Adipocyte (in vitro differentiated cells): ENCODE data around the gene MYO10.
"Not testable (repeated sequence)": the region's sequence is repeated elsewhere in the genome, so short reads cannot be mapped to it uniquely, and the experiment has no call there.

ENCODE experiments used
- DNase-seq: peaks from one replicate; pipeline ENCODE4 v3.0.0-alpha.2; 2015; ENCODE audit warnings: low read depth
- H3K27me3 ChIP-seq: replicated peaks from 2 replicates; pipeline ENCODE4 v1.7.0; 2013; ENCODE audit warnings: mild to moderate bottlenecking, low read length, moderate library complexity; ENCODE audit not compliant: control insufficient read depth, insufficient read depth
- H3K36me3 ChIP-seq: 2 replicates; pipeline ENCODE4 v1.7.0; 2013; ENCODE audit warnings: low read length, mild to moderate bottlenecking, moderate library complexity; ENCODE audit not compliant: control insufficient read depth, insufficient read depth, severe bottlenecking
- H3K4me1 ChIP-seq: 2 replicates; pipeline ENCODE4 v1.7.0; 2013; ENCODE audit warnings: mild to moderate bottlenecking, low read length, moderate library complexity; ENCODE audit not compliant: control insufficient read depth, insufficient read depth
- H3K4me3 ChIP-seq: 2 replicates; pipeline ENCODE4 v1.7.0; 2013; ENCODE audit warnings: mild to moderate bottlenecking, low read length, moderate library complexity
- H3K9ac ChIP-seq: 2 replicates; pipeline ENCODE4 v1.7.0; 2013; ENCODE audit warnings: mild to moderate bottlenecking, low read length, moderate library complexity
- H3K9me3 ChIP-seq: 2 replicates; pipeline ENCODE4 v1.7.0; 2013; ENCODE audit warnings: mild to moderate bottlenecking, low read length, moderate library complexity; ENCODE audit not compliant: control insufficient read depth

The MYO10 gene

DNA sequence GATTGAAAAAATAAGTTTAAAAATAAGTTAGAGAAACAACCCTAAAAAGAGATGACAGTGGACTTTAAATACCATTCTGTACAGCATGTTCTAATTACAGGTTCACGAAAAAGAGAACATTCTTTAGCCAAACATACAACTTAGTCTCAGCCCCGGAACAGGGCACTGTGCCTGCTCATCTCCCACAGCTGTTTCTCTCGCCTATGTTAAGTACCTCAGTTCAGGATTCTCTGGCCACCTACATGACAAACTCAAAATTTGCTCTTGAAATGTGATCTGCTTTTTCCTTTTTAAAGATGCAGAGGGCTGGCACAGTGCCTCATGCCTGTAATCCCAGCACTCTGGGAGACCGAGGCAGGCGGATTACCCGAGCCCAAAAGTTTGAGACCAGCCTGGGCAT lies 52.3 kb downstream of the MYO10 start:
- no peaks in the 10 kb centered on the region for H3K27me3 ChIP-seq
- H3K4me1 ChIP-seq, result peaks cover 36% of the 10 kb centered on the region
- no peak overlapping the region for H3K9ac ChIP-seq
- H3K9me3 ChIP-seq, result no peaks in the 10 kb centered on the region
- peak; percentile 50 for DNase-seq
- no peaks in the 10 kb centered on the region for H3K36me3 ChIP-seq
- H3K4me3 ChIP-seq, result no peak overlapping the region

DNA sequence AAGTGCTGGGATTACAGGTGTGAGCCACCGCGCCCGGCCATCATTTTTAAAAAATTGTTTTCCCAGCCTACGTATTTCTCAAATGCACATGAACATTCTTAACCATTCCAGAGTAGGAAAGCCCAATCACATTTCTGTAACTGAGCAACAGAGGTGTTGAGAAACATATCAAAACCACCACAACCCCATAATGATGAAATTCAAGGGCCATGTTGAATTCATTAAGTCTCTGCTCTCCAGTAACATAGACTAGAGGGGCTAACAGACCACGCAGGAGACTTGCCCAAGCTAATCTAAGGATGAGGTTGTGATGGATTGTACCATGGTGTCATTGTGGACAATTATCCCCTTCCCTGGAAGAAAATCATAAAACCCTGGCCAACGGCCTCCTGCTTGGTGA lies 52.9 kb downstream of the MYO10 start:
- Histone ChIP-seq H3K36me3 (no peaks in the 10 kb centered on the region), H3K4me1 (peaks cover 36% of the 10 kb centered on the region), H3K9me3 (no peaks in the 10 kb centered on the region), H3K4me3 (no peak overlapping the region), H3K27me3 (no peaks in the 10 kb centered on the region), H3K9ac (no peak overlapping the region)
- DNase-seq, result peak; percentile 53

DNA sequence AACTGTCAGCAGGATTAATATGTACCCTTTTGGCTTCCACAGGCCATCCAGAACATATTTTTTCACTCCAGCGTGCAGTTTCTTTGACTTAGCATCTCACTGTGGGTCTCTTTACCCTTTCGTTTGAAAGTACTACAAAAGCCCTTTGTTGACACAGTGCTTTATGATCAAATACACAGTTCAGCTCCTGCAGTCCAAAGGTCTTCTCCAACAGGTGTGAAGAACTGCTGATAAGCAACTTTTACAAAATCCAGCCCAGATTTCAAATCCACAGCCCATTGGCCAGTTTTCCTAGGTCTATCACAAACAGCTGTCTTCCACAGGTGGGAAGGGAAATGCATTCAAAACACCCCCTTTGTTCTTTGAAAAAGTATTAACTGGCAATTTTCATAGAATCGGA lies 54.8 kb downstream of the MYO10 start:
- Histone ChIP-seq H3K9ac (no peak overlapping the region), H3K36me3 (no peaks in the 10 kb centered on the region), H3K9me3 (no peaks in the 10 kb centered on the region), H3K27me3 (no peaks in the 10 kb centered on the region), H3K4me1 (peaks cover 33% of the 10 kb centered on the region), H3K4me3 (no peak overlapping the region)
- DNase-seq, result no peak

DNA sequence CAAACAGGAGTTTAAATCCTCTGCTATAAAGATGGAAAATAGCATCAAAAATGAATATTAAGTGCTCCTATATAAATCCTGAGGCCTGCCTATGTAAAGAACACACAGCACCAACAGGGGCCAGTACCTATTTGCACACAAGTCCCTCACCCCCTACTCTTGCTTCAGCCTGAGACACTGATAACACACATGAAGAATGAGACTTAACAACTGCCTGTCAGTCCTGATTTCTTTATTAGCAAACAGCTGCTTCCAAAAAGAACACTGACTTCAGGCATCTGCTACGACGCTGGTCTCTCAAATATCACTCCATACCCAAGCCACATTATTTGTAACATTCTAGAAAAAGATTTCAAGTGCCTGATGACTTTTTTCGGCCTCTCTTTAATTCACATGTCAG lies 55.5 kb downstream of the MYO10 start:
- DNase-seq, result peak; percentile 33
- Histone ChIP-seq H3K9ac (no peak overlapping the region), H3K36me3 (no peaks in the 10 kb centered on the region), H3K9me3 (no peaks in the 10 kb centered on the region), H3K4me3 (no peak overlapping the region), H3K27me3 (no peaks in the 10 kb centered on the region), H3K4me1 (peaks cover 26% of the 10 kb centered on the region)

DNA sequence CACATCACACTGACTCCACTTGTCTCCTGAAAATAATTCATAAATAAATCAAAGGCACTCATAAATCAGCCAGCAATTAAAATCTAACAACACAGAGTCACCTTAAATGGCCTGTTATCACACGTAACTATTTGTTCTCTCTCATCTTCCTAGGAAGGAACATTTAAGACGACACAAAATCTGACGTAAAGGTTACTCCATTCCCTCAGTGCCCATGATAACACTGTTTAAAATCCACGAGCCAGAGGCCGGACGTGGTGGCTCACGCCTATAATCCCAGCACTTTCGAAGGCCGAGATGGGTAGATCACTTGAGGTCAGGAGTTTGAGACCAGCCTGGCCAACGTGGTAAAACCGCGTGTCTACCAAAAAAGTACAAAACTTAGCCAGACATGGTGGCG lies 56.4 kb downstream of the MYO10 start:
- H3K9ac ChIP-seq, result no peak overlapping the region
- no peaks in the 10 kb centered on the region for H3K9me3 ChIP-seq
- peaks cover 20% of the 10 kb centered on the region for H3K4me1 ChIP-seq
- no peaks in the 10 kb centered on the region for H3K36me3 ChIP-seq
- H3K4me3 ChIP-seq, result no peak overlapping the region
- H3K27me3 ChIP-seq, result no peaks in the 10 kb centered on the region
- no peak for DNase-seq

DNA sequence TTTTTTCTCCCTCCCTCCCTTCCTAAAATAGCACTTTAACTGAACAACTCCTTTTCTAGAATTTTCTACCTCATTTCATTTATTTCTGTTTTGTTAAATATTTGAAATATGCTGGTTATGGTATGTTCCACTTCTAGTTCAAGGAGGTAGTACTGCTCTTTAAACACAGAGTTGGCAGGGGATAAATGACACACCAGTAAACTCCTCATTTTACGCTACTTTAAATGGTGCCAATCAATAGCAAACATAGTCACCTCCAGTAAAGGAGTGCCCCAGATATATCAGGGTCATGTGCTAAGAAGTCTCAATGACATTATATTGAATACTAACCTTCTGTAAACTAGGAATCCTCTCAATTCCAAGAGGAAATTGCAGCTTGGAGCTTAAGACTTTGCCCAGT lies 56.9 kb downstream of the MYO10 start:
- no peak for DNase-seq
- no peak overlapping the region for H3K4me3 ChIP-seq
- no peaks in the 10 kb centered on the region for H3K9me3 ChIP-seq
- no peaks in the 10 kb centered on the region for H3K27me3 ChIP-seq
- peaks cover 16% of the 10 kb centered on the region for H3K4me1 ChIP-seq
- H3K9ac ChIP-seq, result no peak overlapping the region
- H3K36me3 ChIP-seq, result no peaks in the 10 kb centered on the region

DNA sequence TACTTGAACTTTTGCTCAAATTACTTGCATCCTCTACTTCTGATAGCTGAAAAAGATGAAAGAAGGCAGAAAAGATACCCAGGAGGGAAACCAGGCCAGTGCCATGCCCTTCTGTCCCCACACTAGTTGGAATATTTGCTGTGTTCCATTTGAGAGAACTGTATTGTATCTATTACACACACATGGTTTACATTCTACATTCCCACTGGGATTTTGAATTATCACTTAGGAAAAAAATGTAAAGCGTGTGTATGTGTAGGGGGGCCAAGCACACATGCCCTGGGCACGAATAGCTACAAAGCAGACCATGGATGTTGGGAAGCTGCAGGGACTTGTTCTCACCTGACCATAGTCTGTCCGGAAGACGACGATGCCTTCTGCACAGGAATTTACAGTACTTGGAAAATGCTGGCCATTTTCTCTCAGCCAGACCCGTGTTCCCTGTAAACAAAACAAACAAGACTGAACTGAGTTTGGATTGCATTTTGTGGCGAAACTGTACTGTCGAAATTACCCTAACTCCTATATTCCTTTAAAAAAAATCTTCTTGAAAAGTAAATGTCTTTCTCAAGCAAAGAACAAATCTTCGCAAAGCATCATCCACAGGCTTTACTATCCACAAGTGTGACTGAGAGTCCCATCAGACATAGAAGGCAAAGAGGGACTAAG lies 58.7 kb downstream of the MYO10 start:
- Histone ChIP-seq H3K36me3 (no peaks in the 10 kb centered on the region), H3K27me3 (no peaks in the 10 kb centered on the region), H3K9ac (no peak overlapping the region), H3K4me3 (no peak overlapping the region), H3K9me3 (no peaks in the 10 kb centered on the region), H3K4me1 (peaks cover 5% of the 10 kb centered on the region)
- DNase-seq, result peak; percentile 45

DNA sequence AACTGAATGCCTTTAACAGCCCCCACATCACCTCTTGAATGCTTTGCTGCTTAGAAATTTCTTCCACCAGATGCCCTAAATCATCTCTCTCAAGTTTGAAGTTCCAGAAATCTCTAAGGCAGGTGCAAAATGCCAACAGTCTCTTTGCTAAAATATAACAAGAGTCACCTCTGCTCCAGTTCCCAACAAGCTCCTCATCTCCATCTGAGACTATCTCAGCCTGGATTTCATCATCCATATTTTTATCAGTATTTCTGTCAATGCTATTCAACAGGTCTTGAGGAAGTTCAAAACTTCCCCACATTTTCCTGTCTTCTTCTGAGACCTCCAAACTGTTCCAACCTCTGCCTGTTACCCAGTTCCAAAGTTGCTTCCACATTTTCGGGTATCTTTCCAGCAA lies 61.7 kb downstream of the MYO10 start:
- not testable (repeated sequence) for H3K9ac ChIP-seq, H3K27me3 ChIP-seq, DNase-seq, H3K36me3 ChIP-seq, H3K4me3 ChIP-seq, H3K9me3 ChIP-seq
- H3K4me1 ChIP-seq, result peaks cover 23% of the 10 kb centered on the region

DNA sequence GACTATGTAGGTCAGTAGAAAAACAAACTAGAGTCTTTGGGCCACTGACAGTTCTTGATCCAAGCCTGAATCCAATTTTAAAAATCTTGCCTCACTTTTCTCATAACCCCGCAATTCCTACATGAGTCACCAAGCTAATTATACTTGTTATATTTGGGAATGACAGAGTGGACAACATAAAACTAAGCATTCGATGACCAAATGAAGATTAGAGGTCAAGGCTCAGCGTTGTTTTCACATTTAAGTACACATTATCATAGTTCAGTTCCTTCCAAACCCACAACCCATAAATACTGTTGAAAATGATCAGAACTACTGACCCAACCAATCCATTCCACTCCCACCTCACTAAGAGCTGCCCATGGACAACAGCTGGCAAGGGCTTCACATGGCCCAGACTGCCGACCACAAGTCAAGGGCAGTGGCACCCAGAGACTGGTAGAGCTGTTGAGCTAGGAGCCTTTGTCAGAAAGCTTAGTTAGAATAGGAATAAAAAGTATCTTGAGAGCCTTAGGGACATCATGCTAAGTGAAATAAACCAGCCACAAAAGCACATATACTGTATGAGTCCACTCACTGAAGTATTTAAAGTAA lies 64.2 kb downstream of the MYO10 start:
- H3K9me3 ChIP-seq, result no peaks in the 10 kb centered on the region
- H3K36me3 ChIP-seq, result no peaks in the 10 kb centered on the region
- no peaks in the 10 kb centered on the region for H3K27me3 ChIP-seq
- H3K4me3 ChIP-seq, result peak overlapping the region; percentile 9
- no peak overlapping the region for H3K9ac ChIP-seq
- peaks cover 18% of the 10 kb centered on the region for H3K4me1 ChIP-seq
- DNase-seq, result peak; percentile 74

DNA sequence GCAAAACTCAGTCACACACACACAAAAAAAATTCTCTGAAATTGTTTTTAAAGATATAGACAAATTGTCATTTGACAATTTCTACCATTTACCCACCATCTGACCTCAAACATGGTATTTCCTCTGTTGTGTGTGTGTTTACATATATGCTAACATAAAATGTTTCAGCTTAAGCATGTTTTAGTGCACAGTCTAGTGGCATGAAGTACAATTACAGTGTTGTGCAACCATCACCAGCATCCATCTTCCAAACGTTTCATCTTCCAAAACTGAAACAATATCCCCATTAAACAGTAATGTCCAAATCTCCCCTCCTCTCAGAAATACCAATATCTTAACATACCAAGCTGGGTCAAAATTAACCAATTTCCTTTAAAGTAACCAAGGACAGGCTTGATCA lies 65.2 kb downstream of the MYO10 start:
- Histone ChIP-seq H3K4me1 (peaks cover 18% of the 10 kb centered on the region), H3K9me3 (no peaks in the 10 kb centered on the region), H3K27me3 (no peaks in the 10 kb centered on the region), H3K9ac (no peak overlapping the region), H3K36me3 (no peaks in the 10 kb centered on the region), H3K4me3 (no peak overlapping the region)
- no peak for DNase-seq

DNA sequence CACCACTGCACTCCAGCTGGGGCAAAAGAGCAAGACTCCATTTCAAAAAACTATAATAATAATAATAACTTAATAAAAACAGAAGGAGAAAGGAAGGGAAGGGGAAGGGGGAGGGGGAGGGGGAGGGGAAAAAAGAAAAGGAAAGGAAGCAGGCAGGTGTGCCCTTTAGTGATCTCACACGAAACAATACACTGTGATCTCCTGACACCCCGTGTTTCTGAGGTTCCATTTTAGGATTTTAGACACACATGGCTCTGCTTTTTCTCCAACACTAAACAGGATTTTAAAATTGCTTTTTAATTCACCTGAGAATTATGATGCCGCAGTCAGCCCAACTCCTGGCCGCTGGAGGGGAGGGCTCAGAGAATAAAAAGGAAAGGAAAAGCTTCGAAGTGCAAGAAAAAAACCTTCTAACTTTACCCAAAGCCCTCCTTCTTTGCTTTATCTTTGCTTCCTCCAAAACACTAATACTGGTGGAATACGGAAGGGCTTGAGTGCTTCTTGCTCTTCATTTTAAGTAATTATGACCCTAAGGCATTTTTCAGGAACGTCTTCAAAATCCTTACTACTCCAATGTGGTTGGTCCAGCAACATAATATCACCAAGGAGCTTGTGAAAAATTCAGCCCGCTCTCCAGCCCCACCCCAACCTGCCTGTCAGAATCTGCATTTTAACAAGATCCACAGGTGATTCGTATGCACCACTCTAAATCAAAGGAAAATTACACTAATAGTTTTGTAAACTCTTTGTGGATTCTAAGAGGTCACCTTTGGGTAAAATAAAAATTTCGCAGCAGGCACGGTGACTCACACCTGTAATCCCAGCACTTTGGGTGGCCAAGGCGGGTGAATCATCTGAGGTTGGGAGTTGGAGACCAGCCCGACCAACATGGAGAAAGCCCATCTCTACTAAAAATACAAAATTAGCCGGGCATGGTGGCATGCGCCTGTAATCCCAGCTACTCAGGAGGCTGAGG lies 66.0 kb downstream of the MYO10 start:
- no peak overlapping the region for H3K4me3 ChIP-seq
- no peaks in the 10 kb centered on the region for H3K9me3 ChIP-seq
- no peaks in the 10 kb centered on the region for H3K36me3 ChIP-seq
- H3K27me3 ChIP-seq, result no peaks in the 10 kb centered on the region
- no peak for DNase-seq
- H3K9ac ChIP-seq, result no peak overlapping the region
- H3K4me1 ChIP-seq, result peaks cover 18% of the 10 kb centered on the region
